ENCODE data around the gene LZTS2. TPM values are rescaled to one million over a fixed set of nuclear protein-coding genes. Genes with fewer than 3 reads are reported as not detected.

Gene LZTS2
- total RNA-seq, 4 donors from 2014 or later: 41.8 to 86.8 (median 56.6) TPM

DNA sequence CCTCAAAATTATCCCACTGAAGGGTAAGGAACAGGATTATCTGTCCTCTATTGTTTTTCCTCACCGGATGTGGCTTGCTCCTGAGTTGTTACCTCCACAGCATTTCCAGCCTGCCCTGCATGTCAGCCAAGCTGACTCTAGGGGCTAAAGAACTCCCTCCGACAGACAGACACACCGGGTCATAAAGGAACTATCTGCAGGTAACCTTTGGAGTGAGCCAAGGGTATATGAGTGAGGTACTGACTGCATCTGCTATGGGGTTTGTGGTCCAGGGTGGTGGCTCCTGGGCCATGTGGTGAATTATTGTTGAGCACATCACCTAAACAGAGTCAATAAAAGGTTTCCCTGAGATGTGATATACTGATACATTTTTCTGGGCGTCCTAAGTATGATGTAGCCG, 55.3 kb downstream of the LZTS2 start:
- H3K27ac ChIP-seq: no peak overlapping the region
- H3K9me3 ChIP-seq: no peaks in the 10 kb centered on the region
- TF ChIP-seq POLR2A (IDR thresholded peaks at IDR 0.05): no peak
- TF ChIP-seq POLR2AphosphoS5 (IDR thresholded peaks at IDR 0.05): no peak
- no peak for TF ChIP-seq CTCF (IDR thresholded peaks at IDR 0.05)
- TF ChIP-seq EP300 (IDR thresholded peaks at IDR 0.05; ENCODE audit: low read depth): no peak
- 92 to 100% methylated on average over 2 to 5 of the region's 5 CpGs for WGBS, 2 donors (ENCODE audit: low coverage in 1 of 2)
- no peak overlapping the region for H3K4me3 ChIP-seq
- no peaks in the 10 kb centered on the region for H3K36me3 ChIP-seq
- peaks cover 17% of the 10 kb centered on the region for H3K27me3 ChIP-seq
- H3K4me1 ChIP-seq: peaks cover 0 to 12% (median 9%) of the 10 kb centered on the region in 4 donors
- in situ Hi-C loops (cut with MboI; ENCODE audit: low pct_ligation_motif_present in 1 of 4, low pct_unique_long_range_greater_than_20kb in 1 of 4, low sequenced_read_pairs in 3 of 4): no loop called here
- no peak for DNase-seq
- intact Hi-C loops (cut with DNase I; ENCODE audit: low total_unique reads): no loop called here

GRCh38 chr10:101055411-101055810, 55.8 kb downstream of the LZTS2 start:
- no peak for DNase-seq
- in situ Hi-C loops (cut with MboI; ENCODE audit: low pct_ligation_motif_present in 1 of 4, low pct_unique_long_range_greater_than_20kb in 1 of 4, low sequenced_read_pairs in 3 of 4): no loop called here
- Histone ChIP-seq H3K9me3 (no peaks in the 10 kb centered on the region), H3K36me3 (no peaks in the 10 kb centered on the region), H3K27me3 (peaks cover 11% of the 10 kb centered on the region), H3K4me3 (no peak overlapping the region), H3K4me1 (peaks cover 0 to 12% (median 9%) of the 10 kb centered on the region in 4 donors), H3K27ac (no peak overlapping the region)
- TF ChIP-seq CTCF (IDR thresholded peaks at IDR 0.05): no peak
- 63 to 90% methylated on average over 1 to 4 of the region's 4 CpGs for WGBS, 2 donors (ENCODE audit: low coverage in 1 of 2)
- intact Hi-C loops (cut with DNase I; ENCODE audit: low total_unique reads): no loop called here

GRCh38 chr10:101056365-101057151, 57.0 kb downstream of the LZTS2 start:
- no peaks in the 10 kb centered on the region for H3K36me3 ChIP-seq

More at GRCh38 chr10:101056365-101057151, 57.0 kb downstream of the LZTS2 start:
- DNase-seq: no peak
- intact Hi-C loops (cut with DNase I; ENCODE audit: low total_unique reads): no loop called here
- H3K9me3 ChIP-seq: no peaks in the 10 kb centered on the region
- no peak overlapping the region for H3K27ac ChIP-seq
- no peaks in the 10 kb centered on the region for H3K27me3 ChIP-seq
- no peak for TF ChIP-seq EP300 (IDR thresholded peaks at IDR 0.05; ENCODE audit: low read depth)
- no peak for TF ChIP-seq POLR2A (IDR thresholded peaks at IDR 0.05)
- TF ChIP-seq POLR2AphosphoS5 (IDR thresholded peaks at IDR 0.05): no peak
- no peak for TF ChIP-seq CTCF (IDR thresholded peaks at IDR 0.05)
- peaks cover 3 to 16% (median 12%) of the 10 kb centered on the region in 4 donors for H3K4me1 ChIP-seq
- no peak overlapping the region for H3K4me3 ChIP-seq
- WGBS, 2 donors (ENCODE audit: low coverage in 1 of 2): 89 to 95% methylated on average over 4 of the region's 4 CpGs
- in situ Hi-C loops (cut with MboI; ENCODE audit: low pct_ligation_motif_present in 1 of 4, low pct_unique_long_range_greater_than_20kb in 1 of 4, low sequenced_read_pairs in 3 of 4): no loop called here

Small RNAs within 50 kb of the gene (small RNA-seq; reads per million reads assigned to genes)
- 0 reads per million in 4 donors for gene MIR608

Other genes with a start within 250 kb of the LZTS2 start
- 10 to 100 TPM; 25.4 to 55.1 (median 33.1) TPM for gene SLF2, start 86.8 kb upstream of the LZTS2 start, total RNA-seq
- gene SEMA4G, start 30.3 kb upstream of the LZTS2 start, total RNA-seq: 100 to 1,000 TPM in 3 of 4 donors, 10 to 100 TPM in 1; 94.0 to 221 (median 121) TPM
- 100 to 1,000 TPM in 1 of 4 donors, 10 to 100 TPM in 3; 32.5 to 104 (median 77.1) TPM for gene MRPL43, start 12.3 kb upstream of the LZTS2 start, total RNA-seq
- 10 to 100 TPM in 1 of 4 donors, 1 to 10 TPM in 3; 1.1 to 12.7 (median 3.3) TPM for gene TWNK, start 12.3 kb upstream of the LZTS2 start, total RNA-seq
- 1 to 10 TPM in 1 of 4 donors, under 1 TPM in 2, not detected in 1; 0.27 to 2.0 (median 0.64) TPM for gene PDZD7, start 31.3 kb downstream of the LZTS2 start, total RNA-seq
- 100 to 1,000 TPM in 1 of 4 donors, 10 to 100 TPM in 3; 47.8 to 442 (median 53.1) TPM for gene SFXN3, start 31.4 kb downstream of the LZTS2 start, total RNA-seq
- 10 to 100 TPM in 2 of 4 donors, 1 to 10 TPM in 2; 3.8 to 18.8 (median 10.0) TPM for gene KAZALD1, start 62.2 kb downstream of the LZTS2 start, total RNA-seq
- under 1 TPM in 2 of 4 donors, not detected in 2; 0.14 to 0.60 TPM for gene TLX1, start 131.5 kb downstream of the LZTS2 start, total RNA-seq
- not detected for gene LBX1, start 229.7 kb downstream of the LZTS2 start, total RNA-seq